HG03565 (cell line): Measurements from ENCODE around the gene SFI1.

Experiments used
- ATAC-seq: cut with Tn5 transposase; IDR thresholded peaks from one replicate; pipeline ENCODE4 v1.9.1; 2021; ENCODE audit warnings: mild to moderate bottlenecking, moderate library complexity; ENCODE audit not compliant: unreplicated experiment

Gene SFI1

GRCh38 chr22:31614781-31615490, 118.6 kb downstream of the SFI1 start:
- no peak for ATAC-seq

- no peak for ATAC-seq
These were observed 119.1 kb downstream of the SFI1 start for GRCh38 chr22:31615491-31615860.

- ATAC-seq, result no peak
These were observed 119.6 kb downstream of the SFI1 start for GRCh38 chr22:31615940-31616314.

GRCh38 chr22:31616315-31616980, 120.1 kb downstream of the SFI1 start:
- no peak for ATAC-seq

GRCh38 chr22:31618057-31618456, 121.7 kb downstream of the SFI1 start:
- no peak for ATAC-seq

- ATAC-seq, result no peak
These were observed 122.3 kb downstream of the SFI1 start for GRCh38 chr22:31618471-31619176.

GRCh38 chr22:31619611-31620300, 123.4 kb downstream of the SFI1 start:
- no peak for ATAC-seq

- ATAC-seq, result no peak
These were observed 124.6 kb downstream of the SFI1 start for GRCh38 chr22:31620756-31621480.

- ATAC-seq, result no peak
These were observed 125.3 kb downstream of the SFI1 start for GRCh38 chr22:31621507-31622124.

- ATAC-seq, result no peak
These were observed 126.6 kb downstream of the SFI1 start for GRCh38 chr22:31622980-31623379.

- ATAC-seq, result no peak
These were observed 127.4 kb downstream of the SFI1 start for GRCh38 chr22:31623592-31624304.

GRCh38 chr22:31625257-31625640, 128.9 kb downstream of the SFI1 start:
- ATAC-seq, result no peak

GRCh38 chr22:31625661-31626426, 129.5 kb downstream of the SFI1 start:
- ATAC-seq, result no peak

GRCh38 chr22:31626427-31627150, 130.3 kb downstream of the SFI1 start:
- ATAC-seq, result no peak

GRCh38 chr22:31627223-31627731, 130.9 kb downstream of the SFI1 start:
- ATAC-seq, result no peak

- no peak for ATAC-seq
These were observed 132.0 kb downstream of the SFI1 start for GRCh38 chr22:31628362-31628761.

GRCh38 chr22:31628969-31629708, 132.8 kb downstream of the SFI1 start:
- no peak for ATAC-seq
